IPS-18a (cell line): ENCODE results near the gene HOXA4.

Source experiments
- H3K27ac ChIP-seq: one replicate; pipeline ENCODE4 v1.5.1; 2013; ENCODE audit warnings: low read length
- H3K27me3 ChIP-seq: one replicate; pipeline ENCODE4 v1.6.1; 2013; ENCODE audit warnings: mild to moderate bottlenecking, low read length; ENCODE audit not compliant: control insufficient read depth, insufficient read depth
- H3K36me3 ChIP-seq: one replicate; pipeline ENCODE4 v1.6.1; 2013; ENCODE audit warnings: low read depth, low read length; ENCODE audit not compliant: control insufficient read depth
- H3K4me1 ChIP-seq: one replicate; pipeline ENCODE4 v1.6.1; 2013; ENCODE audit warnings: low read depth, low read length; ENCODE audit not compliant: control insufficient read depth
- H3K4me3 ChIP-seq: one replicate; pipeline ENCODE4 v1.5.1; 2013; ENCODE audit warnings: low read length
- H3K9ac ChIP-seq: one replicate; pipeline ENCODE4 v1.6.1; 2013; ENCODE audit warnings: mild to moderate bottlenecking, low read length, moderate library complexity
- H3K9me3 ChIP-seq: one replicate; pipeline ENCODE4 v1.6.1; 2013; ENCODE audit warnings: low read depth, low read length; ENCODE audit not compliant: control insufficient read depth

HOXA4 gene

GRCh38 chr7:27166531-27167505, 36.3 kb upstream of the HOXA4 start:
- no peak overlapping the region for H3K9ac ChIP-seq
- peaks cover 100% of the 10 kb centered on the region for H3K27me3 ChIP-seq
- no peaks in the 10 kb centered on the region for H3K4me1 ChIP-seq
- peaks cover 2% of the 10 kb centered on the region for H3K9me3 ChIP-seq
- H3K4me3 ChIP-seq, result no peak overlapping the region
- H3K36me3 ChIP-seq, result no peaks in the 10 kb centered on the region
- no peak overlapping the region for H3K27ac ChIP-seq

- Histone ChIP-seq H3K4me3 (no peak overlapping the region), H3K27ac (no peak overlapping the region), H3K27me3 (peaks cover 100% of the 10 kb centered on the region), H3K9me3 (peaks cover 2% of the 10 kb centered on the region), H3K36me3 (no peaks in the 10 kb centered on the region), H3K4me1 (no peaks in the 10 kb centered on the region), H3K9ac (no peak overlapping the region)
Observed at GRCh38 chr7:27165996-27166530, 35.5 kb upstream of the HOXA4 start.

GRCh38 chr7:27165089-27165995, 34.8 kb upstream of the HOXA4 start, which contains the start of gene HOXA9:
HOXA9 (minus strand) TSS chr7:27165537; CDS start chr7:27165457, 80 bp downstream.
- H3K4me3 ChIP-seq, result no peak within 1 kb of the TSS
- H3K27me3 ChIP-seq, result peaks cover 100% of the 10 kb centered on the region
- H3K36me3 ChIP-seq, result no peaks in the 10 kb centered on the region
- no peaks in the 10 kb centered on the region for H3K4me1 ChIP-seq
- peak within 1 kb of the TSS; percentile 1 for H3K9ac ChIP-seq
- H3K27ac ChIP-seq, result no peak within 1 kb of the TSS
- peaks cover 2% of the 10 kb centered on the region for H3K9me3 ChIP-seq

GRCh38 chr7:27164367-27165088, 34.0 kb upstream of the HOXA4 start:
- Histone ChIP-seq H3K27ac (no peak overlapping the region), H3K36me3 (no peaks in the 10 kb centered on the region), H3K4me1 (no peaks in the 10 kb centered on the region), H3K9me3 (peaks cover 2% of the 10 kb centered on the region), H3K9ac (peak overlapping the region; percentile 1), H3K4me3 (no peak overlapping the region), H3K27me3 (peaks cover 100% of the 10 kb centered on the region)

- H3K4me3 ChIP-seq, result no peak overlapping the region
- peak overlapping the region; percentile 1 for H3K9ac ChIP-seq
- H3K27ac ChIP-seq, result no peak overlapping the region
- H3K36me3 ChIP-seq, result no peaks in the 10 kb centered on the region
- H3K9me3 ChIP-seq, result peaks cover 2% of the 10 kb centered on the region
- no peaks in the 10 kb centered on the region for H3K4me1 ChIP-seq
- H3K27me3 ChIP-seq, result peaks cover 100% of the 10 kb centered on the region
Observed at GRCh38 chr7:27164045-27164366, 33.4 kb upstream of the HOXA4 start.

- Histone ChIP-seq H3K27me3 (peaks cover 100% of the 10 kb centered on the region), H3K36me3 (no peaks in the 10 kb centered on the region), H3K4me1 (no peaks in the 10 kb centered on the region), H3K4me3 (no peak overlapping the region), H3K9me3 (peaks cover 2% of the 10 kb centered on the region), H3K27ac (no peak overlapping the region), H3K9ac (no peak overlapping the region)
Observed at GRCh38 chr7:27163288-27164044, 32.9 kb upstream of the HOXA4 start.

- Histone ChIP-seq H3K27me3 (peaks cover 100% of the 10 kb centered on the region), H3K36me3 (no peaks in the 10 kb centered on the region), H3K9me3 (peaks cover 2% of the 10 kb centered on the region), H3K27ac (no peak overlapping the region), H3K4me1 (no peaks in the 10 kb centered on the region), H3K9ac (no peak overlapping the region), H3K4me3 (no peak overlapping the region)
Observed at GRCh38 chr7:27162561-27163287, 32.2 kb upstream of the HOXA4 start.

- no peak overlapping the region for H3K27ac ChIP-seq
- peaks cover 100% of the 10 kb centered on the region for H3K27me3 ChIP-seq
- H3K9me3 ChIP-seq, result peaks cover 2% of the 10 kb centered on the region
- no peak overlapping the region for H3K4me3 ChIP-seq
- no peaks in the 10 kb centered on the region for H3K36me3 ChIP-seq
- H3K9ac ChIP-seq, result no peak overlapping the region
- H3K4me1 ChIP-seq, result no peaks in the 10 kb centered on the region
Observed at GRCh38 chr7:27161721-27162560, 31.4 kb upstream of the HOXA4 start.

- Histone ChIP-seq H3K9ac (no peak overlapping the region), H3K27ac (no peak overlapping the region), H3K36me3 (no peaks in the 10 kb centered on the region), H3K27me3 (peaks cover 100% of the 10 kb centered on the region), H3K4me3 (no peak overlapping the region), H3K4me1 (peaks cover 3% of the 10 kb centered on the region), H3K9me3 (peaks cover under 1% of the 10 kb centered on the region)
Observed at GRCh38 chr7:27161214-27161720, 30.7 kb upstream of the HOXA4 start.
